K562 (cell line): ENCODE data around the gene HDAC7. TPM values are rescaled to one million over a fixed set of nuclear protein-coding genes. Genes with fewer than 3 reads are reported as not detected.

Experiments
- ATAC-seq: fragments of 200-7000 bp; cut with Tn5 transposase; 3 replicates; pipeline ENCODE4 v1.9.1; 2020; ENCODE audit warnings: moderate library complexity
- BruUV-seq: library from RNA; stranded (reverse); fragments of 400-500 nt; replicated peaks from 2 replicates; lab custom pipeline; 2021; lab: Mats Ljungman, UMichigan
- CTCF ChIA-PET: fragments of 300-600 bp; formaldehyde crosslinking; extraction: SDS; loops from one replicate; lab custom pipeline; 2021; ENCODE audit warnings: low intra/inter-chr PET ratio; lab: Yijun Ruan, JAX
- POLR2A ChIA-PET: fragments of 300-600, 350-650 bp; sonication (Branson Sonifier 250); formaldehyde crosslinking; extraction: SDS; loops from one replicate; lab custom pipeline; 2021; ENCODE audit warnings: antibody characterized with exemption, inconsistent platforms; lab: Yijun Ruan, JAX
- DNase-seq, 4 experiments: peaks; one replicate each; pipeline versions ENCODE4 v3.0.0 to v3.0.0-alpha.2; 2011 to 2018; ENCODE audit warnings: low spot score in 3 of 4, mixed read lengths in 3 of 4; ENCODE audit errors: extremely low read depth in 1 of 4
- FAIRE-seq: peaks from 2 replicates; lab custom pipeline; 2011; peaks lifted over from hg19 to GRCh38; lab: Jason Lieb, UNC
- H2AFZ ChIP-seq: 2 replicates; pipeline ENCODE4 v1.6.0; 2011; ENCODE audit warnings: low read depth, low read length, control low read depth, inconsistent platforms
- H3K27ac ChIP-seq: fragments of 200-600 bp; 3 replicates; pipeline ENCODE4 v1.8.0; 2011; ENCODE audit warnings: low read depth, mild to moderate bottlenecking, control low read depth, inconsistent platforms, low read length, moderate library complexity, mixed read lengths; ENCODE audit errors: extremely low read depth
- H3K27me3 ChIP-seq, 2 experiments: fragments of 300-600 bp in 1 of 2; 2 replicates in 1 of 2; 3 replicates in 1 of 2; pipeline versions ENCODE4 v1.6.0 to v1.8.0; 2011; ENCODE audit warnings: inconsistent platforms in 2 of 2, low read length in 2 of 2, mild to moderate bottlenecking in 1 of 2, mixed read lengths in 1 of 2, moderate library complexity in 1 of 2; ENCODE audit not compliant: control insufficient read depth in 2 of 2, insufficient read depth in 2 of 2
- H3K36me3 ChIP-seq: fragments of 300-600 bp; 3 replicates; pipeline ENCODE4 v1.8.0; 2011; ENCODE audit warnings: mild to moderate bottlenecking, low read length, inconsistent platforms; ENCODE audit not compliant: control insufficient read depth, insufficient read depth
- H3K4me1 ChIP-seq, 2 experiments: fragments of 200-600 bp in 1 of 2; replicated peaks in 1 of 2; 2 replicates in 1 of 2; 3 replicates in 1 of 2; pipeline versions ENCODE4 v1.5.1 to v1.8.0; 2011; ENCODE audit warnings: inconsistent platforms in 2 of 2, low read length in 2 of 2, mild to moderate bottlenecking in 1 of 2, mixed read lengths in 1 of 2, moderate library complexity in 1 of 2; ENCODE audit not compliant: control insufficient read depth in 2 of 2, insufficient read depth in 2 of 2
- H3K4me2 ChIP-seq: 2 replicates; pipeline ENCODE4 v1.6.1; 2011; ENCODE audit warnings: low read length, control low read depth, inconsistent platforms, mixed read lengths; ENCODE audit not compliant: insufficient read depth
- H3K4me3 ChIP-seq: fragments of 200-600 bp; sonication (generic), shearing (Covaris generic); 2 replicates; pipeline ENCODE4 v1.5.1; 2016; ENCODE audit warnings: control low read depth, inconsistent platforms
- H3K79me2 ChIP-seq: fragments of 200-600 bp; 3 replicates; pipeline ENCODE4 v1.8.0; 2011; ENCODE audit warnings: low read length, inconsistent platforms; ENCODE audit not compliant: control insufficient read depth, insufficient read depth
- H3K9ac ChIP-seq, 2 experiments: 2 replicates each; pipeline versions ENCODE4 v1.6.0 to v1.6.1; 2011; ENCODE audit warnings: low read depth in 2 of 2, low read length in 2 of 2, control low read depth in 1 of 2, inconsistent platforms in 1 of 2, mild to moderate bottlenecking in 1 of 2, mixed read lengths in 1 of 2; ENCODE audit not compliant: insufficient read depth in 1 of 2
- H3K9me1 ChIP-seq: one replicate; pipeline ENCODE4 v1.6.0; 2011; ENCODE audit warnings: inconsistent platforms, mild to moderate bottlenecking, low read length, moderate library complexity; ENCODE audit not compliant: control insufficient read depth, insufficient read depth
- H3K9me3 ChIP-seq: replicated peaks from 2 replicates; pipeline ENCODE4 v1.5.1; 2011; ENCODE audit warnings: low read depth, low read length, inconsistent platforms; ENCODE audit not compliant: control insufficient read depth, insufficient read depth
- H4K20me1 ChIP-seq: replicated peaks from 2 replicates; pipeline ENCODE4 v1.6.1; 2011; ENCODE audit warnings: low read length, inconsistent platforms, mixed read lengths; ENCODE audit not compliant: control insufficient read depth, insufficient read depth
- BCOR ChIP-seq: fragments of 450-650 bp; IDR thresholded peaks from 2 replicates; pipeline ENCODE4 v1.6.1; 2016
- CHD4 ChIP-seq: fragments of 200-600 bp; sonication (generic); IDR thresholded peaks from 3 replicates; pipeline ENCODE4 v1.6.1; 2012; ENCODE audit warnings: low read depth, mild to moderate bottlenecking, mixed read lengths, low read length, inconsistent platforms; ENCODE audit not compliant: insufficient read depth, insufficient replicate concordance, poor library complexity, severe bottlenecking
- CREM ChIP-seq: IDR thresholded peaks from 2 replicates; pipeline ENCODE4 v1.6.1; 2014; ENCODE audit warnings: antibody characterized with exemption, low read depth
- CTCF ChIP-seq, 3 experiments: IDR thresholded peaks in 2 of 3; conservative IDR thresholded peaks in 1 of 3; 2 replicates each; pipeline ENCODE4 v1.5.1; 2011 to 2012; ENCODE audit warnings: low read length in 3 of 3, mild to moderate bottlenecking in 3 of 3, control low read depth in 2 of 3, improper control_type of control experiment in 1 of 3, inconsistent platforms in 1 of 3, low read depth in 1 of 3, mixed read lengths in 1 of 3, moderate library complexity in 1 of 3; ENCODE audit not compliant: insufficient read depth in 2 of 3
- CTCFL ChIP-seq: IDR thresholded peaks from 2 replicates; pipeline ENCODE4 v1.6.1; 2011; ENCODE audit warnings: borderline replicate concordance, low read depth, mild to moderate bottlenecking, moderate library complexity, low read length; ENCODE audit not compliant: insufficient read depth, poor library complexity, severe bottlenecking
- ETS1 ChIP-seq: conservative IDR thresholded peaks from 2 replicates; pipeline ENCODE4 v1.6.1; 2011; ENCODE audit warnings: low read depth, mild to moderate bottlenecking, low read length; ENCODE audit not compliant: control insufficient read depth
- ETV1 ChIP-seq: fragments of 450-650 bp; conservative IDR thresholded peaks from 2 replicates; pipeline ENCODE4 v1.6.1; 2016; ENCODE audit warnings: missing genetic modification characterization, control low read depth, low read depth, missing compliant biosample characterization
- HDAC2 ChIP-seq: fragments of 450-650 bp; IDR thresholded peaks from 2 replicates; pipeline ENCODE4 v1.6.1; 2016; ENCODE audit warnings: mild to moderate bottlenecking
- HDGF ChIP-seq: fragments of 450-650 bp; IDR thresholded peaks from 2 replicates; pipeline ENCODE4 v1.6.1; 2016
- HMG20B ChIP-seq: fragments of 250-450 bp; sonication (Bioruptor Pico); IDR thresholded peaks from 2 replicates; pipeline ENCODE4 v1.5.0; 2021; ENCODE audit warnings: mild to moderate bottlenecking
- KDM1A ChIP-seq, 2 experiments: fragments of 450-650 bp; IDR thresholded peaks; 2 replicates each; pipeline ENCODE4 v1.6.1; 2016; ENCODE audit warnings: mild to moderate bottlenecking in 2 of 2
- NR3C1 ChIP-seq: sonication (generic); formaldehyde crosslinking; IDR thresholded peaks from 2 replicates; pipeline ENCODE4 v1.8.1; 2022; ENCODE audit warnings: missing genetic modification reagents
- PPARD ChIP-seq: fragments of 250-450 bp; sonication (Bioruptor Pico); IDR thresholded peaks from 2 replicates; pipeline ENCODE4 v1.8.0; 2022; ENCODE audit warnings: inconsistent platforms, mild to moderate bottlenecking, moderate library complexity
- SMARCA5 ChIP-seq: fragments of 450-650 bp; IDR thresholded peaks from 2 replicates; pipeline ENCODE4 v1.6.1; 2016
- ZBTB7A ChIP-seq: IDR thresholded peaks from 2 replicates; pipeline ENCODE4 v1.6.1; 2011; ENCODE audit warnings: low read depth, mild to moderate bottlenecking, low read length, moderate library complexity, borderline replicate concordance; ENCODE audit not compliant: control insufficient read depth
- ZNF830 ChIP-seq: fragments of 250-450 bp; sonication (Bioruptor Pico); IDR thresholded peaks from 2 replicates; pipeline ENCODE4 v1.5.0; 2021; ENCODE audit warnings: mild to moderate bottlenecking
- WGBS: fragments of 100-300 bp; shearing (Covaris generic); methylation state at CpG from one replicate; pipeline ENCODE4 v1.1.6; 2016; ENCODE audit warnings: low coverage, mixed read lengths; ENCODE audit not compliant: insufficient coverage; ENCODE audit errors: missing lambda C conversion rate; 5-methylcytosine and 5-hydroxymethylcytosine counted together
- in situ Hi-C: fragments of 300-500 bp; cut with MboI; formaldehyde crosslinking; loops from 4 replicates; pipeline ENCODE4 v1.15.0; 2018; ENCODE audit warnings: inconsistent platforms, mixed read lengths
- intact Hi-C: fragments of 100-400 bp; cut with micrococcal nuclease; formaldehyde crosslinking; loops from 2 replicates; pipeline ENCODE4 v1.14.2; 2022
- polyA plus RNA-seq, 8 experiments: library from polyadenylated mRNA; depleted of rRNA in 4 of 8; stranded (reverse) in 5 of 8; unstranded in 3 of 8; fragments of >200 nt; fragmentation: Nextera tagmentation in 2 of 8; fragmentation: Illumina TruSeq in 1 of 8; extraction: Ambion mirVana in 2 of 8; extraction: Trizol in 1 of 8; gene quantifications; 2 replicates each; pipeline versions ENCODE4 v1.2.1 to v1.2.3, GENCODE V29; 2011 to 2014; ENCODE audit warnings: inconsistent platforms in 1 of 8, missing spikeins in 1 of 8
- total RNA-seq, 7 experiments: library from RNA; depleted of rRNA in 6 of 7; stranded (reverse); fragments of >200 nt in 6 of 7; fragmentation: Illumina TruSeq in 2 of 7; extraction: Trizol in 2 of 7; gene quantifications; 2 replicates each; pipeline versions ENCODE4 v1.2.1 to v1.2.3, GENCODE V29; 2011 to 2021; ENCODE audit warnings: low replicate concordance in 1 of 7

HDAC7 gene
- total and polyA plus RNA-seq, 9 of the 15 experiments (the other 6 are each of a cell fraction or from before 2014, with no cell fraction given) = 2.5 to 129 (median 31.1) TPM

GRCh38 chr12:47808574-47809365 is 10.9 kb downstream of the HDAC7 start:
- WGBS = 49% methylated on average over 9 of the region's 9 CpGs
- CTCF ChIA-PET = no interaction called here
- intact Hi-C loops = no loop called here
- no TSS peak for BruUV-seq
- Histone ChIP-seq H3K4me2 (peak overlapping the region; percentile 28), H3K27me3 (no peaks in the 10 kb centered on the region), H4K20me1 (peaks cover 8% of the 10 kb centered on the region; the same call in 1 of the 2 replicates), H2AFZ (peak overlapping the region; percentile 20; the same call in 1 of the 2 replicates), H3K9me3 (no peaks in the 10 kb centered on the region), H3K4me3 (no peak overlapping the region), H3K9me1 (peaks cover 6% of the 10 kb centered on the region), H3K36me3 (peaks cover 58% of the 10 kb centered on the region; the same call in 2 of the 3 replicates), H3K27ac (peak overlapping the region; percentile 50; the same call in 2 of the 3 replicates), H3K9ac (peak overlapping the region; percentile 28 to 85; a peak in 3 of 4 replicates), H3K79me2 (peaks cover 100% of the 10 kb centered on the region), H3K4me1 (peaks cover 55 to 64% of the 10 kb centered on the region in 2 experiments)
- ATAC-seq (peak; percentile 60), DNase-seq (peak; percentile 56 to 65 (median 62)), FAIRE-seq (no peak)
- POLR2A ChIA-PET = interaction anchor here (0.6 to 1.7 kb wide), 7 partner anchors 9 to 91 kb away, joined by 3 to 5 read pairs (median 4); no protein-coding TSS in a partner anchor
- in situ Hi-C loops = no loop called here
- TF ChIP-seq BCOR (peak; percentile 92), CTCFL (peak; percentile 25), HMG20B (CRISPR knock-in tag) (no peak), ETV1 (tag) (peak; percentile 23; the same call in 1 of the 2 replicates), HDGF (peak; percentile 61; the same call in 1 of the 2 replicates), CTCF (IDR thresholded peaks at IDR 0.05 in 2 of 3, conservative IDR thresholded peaks at IDR 0.05 in 1 of 3; ENCODE audit: insufficient read depth in 2 of 3, low read depth in 1 of 3, low read length in 3 of 3) (peak; percentile 38 to 54 (median 50)), ETS1 (0 out of 2 replicates have a peak, but pooled peaks have one; percentile 14), CREM (peak; percentile 14; the same call in 1 of the 2 replicates), NR3C1 (CRISPR knock-in tag) (no peak), SMARCA5 (peak; percentile 59; the same call in 1 of the 2 replicates), KDM1A (IDR thresholded peaks at IDR 0.05) (peak; percentile 44 to 75; a peak in 3 of 4 replicates), ZBTB7A (peak; percentile 42; the same call in 1 of the 2 replicates), CHD4 (peak; percentile 59), PPARD (CRISPR knock-in tag) (no peak), HDAC2 (0 out of 2 replicates have a peak, but pooled peaks have one; percentile 28), ZNF830 (CRISPR knock-in tag) (no peak)
